GM21529 (cell line): ENCODE measurements around the gene ZEB2.

ENCODE experiments used
- ATAC-seq: cut with Tn5 transposase; IDR thresholded peaks from one replicate; pipeline ENCODE4 v1.9.1; 2021; ENCODE audit not compliant: unreplicated experiment

Gene ZEB2

DNA sequence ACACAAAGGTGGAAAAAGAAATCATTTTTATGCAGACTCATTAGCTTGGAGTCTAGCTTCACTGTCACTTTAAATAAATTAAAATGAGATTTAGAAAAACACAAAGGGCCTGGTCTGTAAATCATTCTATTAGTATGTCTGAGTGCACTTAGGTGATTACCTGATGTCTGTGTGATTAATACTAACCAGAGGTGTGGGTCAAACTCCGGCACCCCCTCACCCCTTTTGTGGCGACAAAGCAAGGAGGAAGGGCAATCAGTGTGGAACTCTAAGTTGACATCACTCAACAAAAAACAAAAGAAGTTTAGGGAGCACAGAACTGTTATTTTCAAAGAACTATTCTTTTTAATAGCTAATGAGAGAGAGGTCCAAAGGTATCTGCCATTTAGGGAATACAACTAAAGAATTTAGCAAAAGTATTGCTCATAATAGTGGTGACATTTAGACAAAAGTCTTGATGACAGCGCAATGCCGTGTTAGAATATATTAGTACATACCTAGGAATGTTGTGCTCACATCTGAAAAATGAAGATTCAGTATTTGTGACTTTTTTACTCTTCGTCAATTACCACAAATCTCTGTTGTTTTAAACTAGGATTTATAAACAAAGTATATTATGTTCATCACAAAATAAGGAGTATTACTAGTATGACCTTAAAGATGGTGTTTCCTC is 66.3 kb downstream of the ZEB2 start:
- no peak for ATAC-seq

DNA sequence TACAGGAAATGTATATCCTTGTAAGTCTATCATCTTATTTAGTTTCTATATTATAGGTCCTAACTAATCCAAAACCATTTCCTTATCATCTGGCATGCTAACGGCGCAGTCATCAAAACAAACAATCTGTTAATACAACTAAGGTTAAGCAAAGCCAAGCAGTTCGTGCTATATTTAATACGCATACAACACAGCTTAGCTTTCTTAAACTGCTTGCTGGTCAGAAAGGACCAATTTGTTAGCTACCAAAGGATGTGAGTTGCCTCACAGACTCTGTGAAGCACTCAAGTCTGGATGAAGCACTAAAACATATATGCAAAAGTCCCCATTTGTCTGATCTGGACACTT is 67.0 kb downstream of the ZEB2 start:
- ATAC-seq, result no peak

DNA sequence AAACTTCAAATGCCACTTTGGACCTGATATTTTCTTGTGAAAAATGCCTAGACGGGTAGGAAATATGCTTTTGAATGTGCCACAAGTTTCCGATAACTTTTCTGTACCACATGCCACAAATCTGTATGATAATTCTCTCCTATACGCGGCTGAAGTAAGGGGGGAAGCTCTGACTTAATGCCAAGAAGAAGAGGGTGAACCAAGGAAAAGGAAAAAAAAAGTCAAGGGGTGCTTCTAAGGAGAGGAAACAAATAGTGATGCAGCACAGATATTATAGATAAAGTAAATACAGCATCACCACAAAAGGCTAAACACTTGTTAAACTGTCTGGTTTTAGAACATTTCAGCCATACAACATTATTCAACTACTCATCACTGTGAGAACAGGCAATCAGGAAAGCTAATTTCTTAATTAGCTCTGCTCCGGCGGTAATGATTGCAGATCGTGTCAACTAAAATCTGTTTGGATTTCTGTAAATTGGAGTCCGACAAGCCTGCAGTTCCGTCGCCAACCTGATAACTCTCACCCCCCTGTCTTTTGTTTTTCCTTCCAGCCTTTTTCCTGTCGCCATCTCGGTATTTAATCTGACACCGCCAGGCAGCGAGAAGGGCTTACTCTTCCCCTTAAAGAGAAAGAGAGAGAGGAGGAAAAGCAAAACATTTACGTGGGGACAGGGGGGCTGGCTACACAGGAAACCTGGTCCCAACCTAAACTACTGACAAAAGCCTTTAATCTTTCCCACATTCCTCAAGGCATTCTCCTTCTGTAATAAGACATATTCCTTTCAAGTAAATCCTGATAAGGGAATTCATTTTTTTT is 67.5 kb downstream of the ZEB2 start:
- ATAC-seq, result no peak

DNA sequence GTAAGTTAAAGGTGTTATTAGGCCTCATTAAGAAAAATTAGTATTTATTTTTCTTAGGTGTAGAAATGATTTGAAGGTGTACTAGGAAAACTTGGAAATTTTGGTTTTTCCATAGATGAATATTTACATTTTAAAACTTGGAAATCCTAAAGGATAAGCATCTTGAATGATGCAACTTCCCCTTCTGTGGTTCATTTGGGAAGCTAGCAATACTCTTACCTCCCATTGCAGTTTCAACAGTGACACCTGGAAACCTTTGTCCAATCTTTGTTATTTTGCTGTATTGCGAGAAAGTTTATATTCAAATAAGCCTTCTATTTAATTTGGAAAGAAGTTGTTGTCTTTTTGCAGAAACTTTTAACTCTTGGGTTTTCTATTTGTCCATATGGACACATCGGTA is 68.5 kb downstream of the ZEB2 start:
- no peak for ATAC-seq

DNA sequence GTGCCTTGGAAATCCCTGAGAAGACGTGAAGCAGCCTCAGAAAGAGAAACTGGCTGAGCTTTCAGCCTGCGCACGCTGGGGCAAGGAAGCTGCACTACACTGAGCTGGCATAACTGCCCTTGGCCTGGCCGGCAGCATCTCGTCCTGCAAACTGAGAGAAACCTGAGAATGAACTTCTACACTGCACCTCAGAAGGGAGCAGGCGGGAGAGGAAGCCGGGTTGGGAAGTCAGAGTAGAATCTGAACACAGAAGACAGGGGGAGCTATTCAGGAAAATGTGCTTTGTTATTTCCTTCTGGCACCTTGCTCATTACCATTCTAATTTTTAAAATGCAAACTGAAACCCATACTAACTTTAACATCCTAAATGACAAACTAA is 70.9 kb downstream of the ZEB2 start:
- ATAC-seq, result peak; percentile 67

DNA sequence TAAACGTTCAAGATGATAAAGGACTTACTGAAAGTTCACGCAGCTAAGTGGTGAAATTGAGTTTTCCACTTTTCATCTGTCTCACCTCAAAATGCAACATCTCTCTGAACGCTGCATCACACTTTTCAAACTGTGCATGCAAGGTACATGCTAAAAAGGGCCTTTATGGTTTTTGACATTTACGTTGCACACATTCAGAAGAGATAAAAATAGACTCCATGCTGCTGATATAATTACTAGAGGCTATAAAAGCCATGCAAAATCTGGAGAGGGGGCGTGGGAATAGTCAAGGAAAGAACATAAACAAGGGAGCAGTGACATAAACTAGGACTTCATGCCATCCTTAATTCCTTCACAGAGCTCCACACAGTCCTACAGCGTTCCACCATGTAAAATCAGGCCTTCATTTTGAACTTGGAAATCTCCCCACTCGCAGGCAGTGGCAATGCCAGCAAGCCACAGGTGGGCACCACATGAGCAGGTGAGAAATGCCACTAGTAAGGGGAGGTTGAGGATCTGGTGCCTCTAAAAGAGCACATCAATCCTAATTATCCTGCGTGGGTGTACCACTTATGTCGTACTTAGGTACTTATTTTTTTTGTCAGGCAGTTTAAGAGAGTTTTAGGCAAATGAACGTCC is 71.4 kb downstream of the ZEB2 start:
- no peak for ATAC-seq

DNA sequence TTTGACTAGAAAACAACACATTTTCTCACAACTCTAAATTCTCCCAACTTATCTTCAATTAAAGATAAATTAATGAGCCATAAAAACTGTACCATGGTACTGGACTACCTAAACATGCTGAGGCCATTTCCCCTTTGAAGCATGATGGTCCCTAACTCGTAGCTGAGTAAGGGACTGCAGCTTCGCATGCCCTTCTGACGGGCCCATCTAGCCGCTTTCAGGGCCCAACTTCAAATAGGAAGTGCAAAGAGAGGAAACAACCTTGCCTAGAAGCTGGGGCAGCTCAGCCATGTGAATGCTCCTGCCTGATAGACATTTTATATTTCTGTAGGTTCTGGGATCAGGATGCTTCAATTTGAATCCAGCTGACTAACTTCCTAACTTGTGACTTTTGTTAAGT is 72.4 kb downstream of the ZEB2 start:
- no peak for ATAC-seq

DNA sequence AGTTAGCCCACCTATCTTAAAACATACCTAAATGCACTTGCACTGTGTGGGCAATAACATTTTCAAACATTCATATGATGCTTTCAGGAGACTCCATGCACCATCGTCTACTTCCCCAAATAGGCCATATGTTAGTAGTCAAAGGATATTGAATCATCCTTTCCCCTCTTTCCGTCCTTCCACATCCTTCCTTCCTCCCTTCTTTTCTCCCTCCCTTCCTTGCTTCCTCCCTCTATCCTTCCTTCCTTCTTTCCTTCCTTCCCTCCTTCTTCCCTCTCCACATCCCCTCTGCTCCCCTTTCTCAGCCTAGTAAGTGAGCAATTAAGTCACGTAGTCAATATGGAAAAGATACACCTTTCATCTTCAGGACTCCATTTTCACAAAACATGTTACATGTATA is 73.8 kb downstream of the ZEB2 start:
- no peak for ATAC-seq

DNA sequence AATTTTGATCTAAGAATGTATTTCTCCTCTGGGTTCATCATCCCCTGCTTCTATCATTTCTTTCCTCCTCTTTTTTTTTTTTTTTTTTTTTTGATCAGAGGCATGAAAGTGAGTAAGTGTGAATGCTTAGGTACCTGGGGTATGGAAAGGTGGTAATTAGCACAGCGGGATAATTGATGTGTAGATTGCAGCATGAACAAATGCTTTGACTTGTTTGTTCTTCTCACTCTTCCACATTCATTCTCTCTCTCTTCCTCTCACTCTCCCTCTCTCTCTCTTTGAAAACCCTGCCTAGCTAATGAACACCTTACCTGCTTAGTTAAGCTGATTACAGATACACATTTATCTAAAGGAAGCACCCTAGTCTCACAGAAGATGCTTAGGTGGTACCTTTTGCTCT is 74.7 kb downstream of the ZEB2 start:
- ATAC-seq, result no peak

DNA sequence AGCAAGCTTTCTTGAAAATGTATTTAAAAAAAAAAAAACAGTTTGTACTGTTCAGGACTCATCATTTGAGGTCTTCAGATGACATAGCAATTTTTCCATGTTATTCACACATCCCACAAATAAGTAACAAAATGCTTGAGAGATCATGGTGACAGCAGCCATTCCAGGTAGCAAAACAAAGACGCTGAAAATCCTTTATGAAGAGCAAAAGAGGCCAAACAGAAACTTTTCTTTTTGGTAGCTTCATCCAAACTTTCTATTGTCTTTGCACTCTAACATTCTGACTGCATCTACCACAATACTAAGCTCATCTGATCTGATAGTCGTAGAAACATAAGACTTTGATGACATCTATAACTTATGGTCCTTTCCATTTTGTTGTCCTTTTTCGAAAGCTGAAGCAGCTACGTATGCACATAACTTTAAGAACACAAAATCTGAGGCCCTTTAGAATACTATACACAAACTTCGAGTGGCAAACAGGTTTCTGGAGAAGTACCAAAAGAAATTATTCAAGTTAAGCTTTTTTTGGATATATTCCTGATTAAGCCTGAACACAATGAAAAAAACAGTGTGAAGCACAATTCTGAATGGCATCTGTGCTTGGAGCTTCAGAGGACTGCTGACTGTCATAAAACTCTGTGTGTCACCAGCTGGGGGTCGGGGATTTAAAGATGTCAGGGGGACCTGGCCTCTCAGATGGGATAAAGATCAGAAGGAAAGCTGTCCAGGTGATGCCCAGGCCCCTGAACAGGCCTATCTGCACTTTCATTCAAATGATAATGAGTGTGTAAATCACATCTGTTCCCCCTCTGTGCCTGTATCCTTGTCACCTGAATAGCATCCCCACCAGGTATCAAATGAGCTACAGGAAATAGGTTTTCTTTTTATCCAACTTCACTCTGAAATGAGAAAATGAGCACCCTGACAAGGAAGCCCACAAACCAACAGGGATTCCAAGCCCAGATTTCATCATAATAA is 75.8 kb downstream of the ZEB2 start:
- ATAC-seq, result no peak

DNA sequence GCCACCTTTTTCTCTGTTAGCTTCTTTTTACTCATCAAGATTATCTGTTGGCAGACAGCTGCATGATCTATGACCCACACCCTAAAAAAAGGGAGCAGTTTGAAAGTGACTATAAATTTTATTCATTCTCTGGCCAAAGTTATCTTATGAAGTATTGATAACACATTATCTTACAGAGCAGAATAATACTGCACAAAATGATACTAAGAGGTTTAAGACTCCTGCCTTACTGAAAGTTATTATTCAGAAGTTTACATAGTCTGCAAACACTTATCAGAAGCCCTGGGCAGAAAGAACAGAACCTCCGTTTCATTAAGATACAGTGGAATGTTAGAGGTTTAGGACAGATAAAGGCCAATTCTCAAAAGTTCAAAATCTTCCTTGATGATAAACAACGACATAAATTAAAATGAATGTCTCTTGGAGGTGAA is 78.2 kb downstream of the ZEB2 start:
- no peak for ATAC-seq

DNA sequence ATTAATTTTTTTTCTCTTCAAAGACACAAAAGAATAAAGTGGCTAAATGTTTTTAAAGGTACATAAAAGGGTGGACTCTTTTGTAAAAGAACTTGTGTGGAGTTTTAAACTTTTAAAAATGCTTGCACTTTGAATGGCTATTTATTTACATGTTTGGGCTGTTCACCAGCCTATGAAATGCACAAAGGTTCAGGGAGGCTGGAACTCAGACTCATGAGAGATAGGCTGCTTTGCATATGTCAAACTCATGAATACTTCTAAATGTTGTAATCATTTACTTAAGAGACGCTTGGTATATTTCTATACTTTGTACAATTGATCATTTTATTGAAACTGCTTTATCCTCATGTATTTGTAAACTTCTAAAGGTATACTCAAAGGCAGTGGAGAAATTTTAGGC is 79.9 kb downstream of the ZEB2 start:
- no peak for ATAC-seq

DNA sequence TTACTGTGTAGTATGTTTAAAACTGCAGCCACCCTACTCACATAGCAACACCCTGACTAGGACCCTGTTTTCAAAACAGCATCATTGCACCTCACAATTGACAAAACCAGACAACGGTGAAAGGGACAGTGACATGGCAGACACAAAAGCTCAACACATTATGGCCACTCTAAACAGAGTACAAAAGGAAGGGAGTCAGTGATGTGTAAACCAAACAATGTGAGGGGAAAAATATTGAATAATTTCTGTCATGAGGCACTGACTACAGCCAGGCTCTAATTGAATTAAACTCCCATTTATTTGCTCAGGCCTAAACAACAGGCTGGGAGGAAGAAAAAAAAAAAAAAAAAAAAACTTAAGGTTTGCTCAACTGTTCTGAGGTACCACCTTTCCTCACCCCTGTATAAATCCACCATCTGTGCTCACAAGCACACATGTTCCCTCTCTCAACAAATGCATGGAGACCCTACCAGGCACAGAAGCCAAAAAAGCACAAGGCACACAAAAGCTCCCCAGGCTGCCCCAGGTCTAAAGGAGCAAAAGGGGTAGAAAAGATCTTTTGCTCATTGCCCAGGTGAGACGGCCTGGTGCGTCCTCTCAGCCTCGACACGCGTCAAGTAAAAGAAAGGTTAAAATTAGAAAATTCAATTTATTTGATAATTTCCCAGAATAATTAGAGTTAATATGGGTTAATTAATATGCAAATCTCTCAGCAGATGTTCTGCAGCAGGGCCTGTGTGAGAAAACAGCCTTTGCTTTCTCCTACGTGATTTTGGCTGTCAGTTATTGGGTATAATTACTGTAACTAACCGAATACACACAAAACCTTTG is 80.9 kb downstream of the ZEB2 start:
- ATAC-seq, result no peak

DNA sequence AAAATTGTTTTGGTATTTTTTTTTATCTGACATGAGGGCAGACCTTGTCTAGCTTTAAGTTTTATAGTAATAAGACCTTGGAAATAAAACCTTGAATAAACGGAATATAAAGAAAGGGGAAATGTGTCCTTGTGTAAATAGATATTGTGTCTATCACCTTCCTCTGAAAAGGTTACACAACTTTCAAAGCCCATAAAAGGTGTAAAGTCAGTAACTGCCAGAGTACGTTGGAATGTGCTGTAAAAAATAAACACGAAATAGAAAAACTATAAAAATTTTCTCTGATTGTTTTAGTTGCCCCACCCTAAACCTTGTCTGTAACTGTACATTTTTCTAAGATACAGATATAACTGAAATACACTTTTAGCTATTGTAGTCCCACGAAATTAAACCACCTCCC is 82.3 kb downstream of the ZEB2 start:
- ATAC-seq, result no peak

DNA sequence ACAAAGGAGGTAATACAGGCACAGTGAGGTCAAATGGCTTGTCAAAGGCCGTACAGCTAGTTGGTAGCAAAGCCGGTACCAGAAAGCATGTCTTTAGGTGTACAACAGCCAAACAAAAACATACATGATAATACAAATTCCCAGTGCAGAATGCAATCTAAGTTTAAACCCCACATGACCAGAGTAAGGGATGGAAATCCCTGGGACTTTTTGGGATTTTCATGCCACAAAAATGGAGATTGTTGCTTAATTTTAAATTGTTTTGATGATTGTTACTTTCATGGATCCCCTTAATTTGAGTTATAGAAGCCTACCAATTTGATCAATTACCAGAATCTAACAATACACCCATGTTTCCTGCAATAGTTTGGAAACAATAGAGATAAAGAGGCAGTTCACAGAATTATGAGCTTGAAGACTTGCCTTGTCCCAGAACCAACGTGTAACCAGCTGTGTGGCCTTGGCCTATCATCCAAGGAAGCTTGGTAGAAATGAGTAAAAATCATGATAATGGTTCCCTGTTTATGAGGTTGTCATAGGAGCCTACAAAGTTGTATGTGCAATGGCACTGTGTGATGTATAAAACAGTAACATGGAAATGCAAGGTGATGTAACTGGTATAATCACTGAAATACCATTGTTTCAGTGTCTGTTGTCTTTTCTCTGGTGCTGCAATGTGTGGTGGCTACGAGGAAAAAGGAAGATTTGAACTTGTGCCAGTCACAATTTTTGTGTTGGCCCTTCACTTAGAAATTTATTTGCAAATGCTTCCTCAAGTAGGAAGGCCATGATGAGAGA is 85.3 kb downstream of the ZEB2 start:
- ATAC-seq, result no peak

DNA sequence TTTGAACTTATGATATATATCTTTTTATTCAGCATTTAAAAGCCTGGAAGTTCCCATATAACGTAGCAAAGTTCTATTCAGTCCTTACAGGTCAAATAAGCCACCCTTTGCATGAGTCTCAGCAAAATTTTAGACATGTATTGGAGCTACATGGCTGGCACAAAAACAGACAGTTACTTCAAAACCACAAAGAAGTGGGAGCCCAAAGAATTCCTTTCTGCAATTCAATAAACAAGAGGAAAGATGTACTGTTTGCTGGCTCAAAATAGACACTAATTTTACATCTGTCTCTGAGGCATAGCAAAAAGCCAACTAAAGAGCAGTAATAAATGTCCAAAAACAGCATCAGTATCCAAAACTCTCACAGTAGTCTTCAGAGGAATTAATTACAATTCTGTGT is 87.0 kb downstream of the ZEB2 start:
- ATAC-seq, result no peak

DNA sequence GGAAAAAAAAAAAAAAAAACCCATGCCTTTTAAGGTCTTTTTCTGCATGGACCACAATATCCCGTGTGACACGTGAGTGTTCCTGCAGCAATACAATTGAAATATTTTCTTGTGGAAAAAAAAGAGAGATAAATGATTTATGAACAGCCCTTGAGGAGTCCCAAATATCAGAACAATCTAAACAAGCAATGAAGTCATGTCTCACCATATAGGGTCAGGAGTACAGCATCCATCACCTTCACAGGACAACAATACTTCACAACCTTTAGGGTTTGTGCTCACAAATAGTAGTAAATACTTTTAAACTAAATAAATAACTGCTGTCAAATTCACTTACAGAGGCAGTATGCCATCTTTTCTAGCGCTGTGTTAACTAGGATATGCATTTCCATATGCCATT is 87.9 kb downstream of the ZEB2 start:
- no peak for ATAC-seq

DNA sequence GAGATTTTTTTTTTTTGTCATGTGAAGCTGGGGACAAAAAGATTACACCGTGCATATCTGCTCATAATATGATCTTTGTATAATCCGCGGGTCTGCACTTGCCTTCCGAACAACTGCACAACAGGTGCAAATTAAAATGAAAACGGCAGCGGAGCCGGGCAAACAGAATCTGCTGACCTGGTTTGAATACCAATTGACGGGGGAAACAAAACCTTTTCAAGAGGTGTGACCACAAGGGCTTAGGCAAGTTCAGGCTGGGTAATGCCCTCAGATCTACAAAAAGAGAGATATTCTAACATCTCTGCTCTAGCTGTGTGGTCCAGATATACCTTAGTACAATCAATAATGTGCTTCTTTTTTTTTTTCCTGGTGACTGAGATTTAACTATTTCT is 88.5 kb downstream of the ZEB2 start:
- no peak for ATAC-seq

DNA sequence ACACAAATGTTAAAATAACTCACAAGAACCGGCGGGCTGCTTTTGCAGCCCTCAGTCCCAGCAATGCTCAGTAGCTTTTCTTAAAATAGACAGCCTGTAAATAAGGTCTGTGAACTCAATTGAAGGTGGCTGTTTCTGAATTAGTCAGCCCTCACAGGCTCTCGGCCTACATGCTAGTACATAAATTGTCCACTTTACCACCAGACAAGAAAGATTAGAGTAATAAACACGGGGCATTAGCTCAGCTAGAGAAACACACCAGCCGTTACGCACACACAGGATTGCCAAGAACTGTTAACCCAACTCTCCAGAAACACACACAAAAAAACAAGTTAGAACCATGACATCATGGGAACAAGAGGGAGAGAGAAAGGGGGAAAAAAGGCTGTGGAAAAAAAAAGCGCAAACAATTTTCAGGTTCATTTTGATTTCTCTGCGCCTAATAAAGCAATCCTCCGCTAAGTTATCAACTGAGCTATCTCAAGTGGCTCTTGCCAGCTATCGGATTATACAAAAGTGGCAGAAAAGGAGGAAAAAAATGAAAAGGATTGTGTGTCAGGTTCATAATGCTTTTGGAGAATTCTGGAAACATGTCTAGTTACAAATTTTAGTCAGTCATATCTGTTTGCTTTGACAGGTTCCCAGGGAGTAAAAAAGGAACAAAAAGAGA is 89.1 kb downstream of the ZEB2 start:
- peak; percentile 97 for ATAC-seq
